Subcutaneous adipose tissue (tissue), 4 donors: ENCODE results near the gene SAMD13. TPM values are rescaled to one million over a fixed set of nuclear protein-coding genes. Genes with fewer than 3 reads are reported as not detected.

Source experiments
- total RNA-seq, 4 donors: library from RNA; depleted of rRNA; stranded (reverse); fragments of >200 nt; gene quantifications; one replicate each; pipeline ENCODE4 v1.1.0, GENCODE V29; 2016
- TF ChIP-seq, protein P1 (sequence below): fragments of 450-650 bp; IDR thresholded peaks from one replicate; pipeline ENCODE4 v1.5.1; 2016; ENCODE audit warnings: low read depth, mild to moderate bottlenecking, control low read depth, antibody characterized with exemption, moderate library complexity

Gene SAMD13
- total RNA-seq, 4 donors from 2014 or later: 0.98 to 4.6 (median 1.2) TPM

GRCh38 chr1:84269306-84269705 is 32.2 kb upstream of the SAMD13 start:
- TF ChIP-seq, protein P1, sequence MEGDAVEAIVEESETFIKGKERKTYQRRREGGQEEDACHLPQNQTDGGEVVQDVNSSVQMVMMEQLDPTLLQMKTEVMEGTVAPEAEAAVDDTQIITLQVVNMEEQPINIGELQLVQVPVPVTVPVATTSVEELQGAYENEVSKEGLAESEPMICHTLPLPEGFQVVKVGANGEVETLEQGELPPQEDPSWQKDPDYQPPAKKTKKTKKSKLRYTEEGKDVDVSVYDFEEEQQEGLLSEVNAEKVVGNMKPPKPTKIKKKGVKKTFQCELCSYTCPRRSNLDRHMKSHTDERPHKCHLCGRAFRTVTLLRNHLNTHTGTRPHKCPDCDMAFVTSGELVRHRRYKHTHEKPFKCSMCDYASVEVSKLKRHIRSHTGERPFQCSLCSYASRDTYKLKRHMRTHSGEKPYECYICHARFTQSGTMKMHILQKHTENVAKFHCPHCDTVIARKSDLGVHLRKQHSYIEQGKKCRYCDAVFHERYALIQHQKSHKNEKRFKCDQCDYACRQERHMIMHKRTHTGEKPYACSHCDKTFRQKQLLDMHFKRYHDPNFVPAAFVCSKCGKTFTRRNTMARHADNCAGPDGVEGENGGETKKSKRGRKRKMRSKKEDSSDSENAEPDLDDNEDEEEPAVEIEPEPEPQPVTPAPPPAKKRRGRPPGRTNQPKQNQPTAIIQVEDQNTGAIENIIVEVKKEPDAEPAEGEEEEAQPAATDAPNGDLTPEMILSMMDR: no peak

DNA sequence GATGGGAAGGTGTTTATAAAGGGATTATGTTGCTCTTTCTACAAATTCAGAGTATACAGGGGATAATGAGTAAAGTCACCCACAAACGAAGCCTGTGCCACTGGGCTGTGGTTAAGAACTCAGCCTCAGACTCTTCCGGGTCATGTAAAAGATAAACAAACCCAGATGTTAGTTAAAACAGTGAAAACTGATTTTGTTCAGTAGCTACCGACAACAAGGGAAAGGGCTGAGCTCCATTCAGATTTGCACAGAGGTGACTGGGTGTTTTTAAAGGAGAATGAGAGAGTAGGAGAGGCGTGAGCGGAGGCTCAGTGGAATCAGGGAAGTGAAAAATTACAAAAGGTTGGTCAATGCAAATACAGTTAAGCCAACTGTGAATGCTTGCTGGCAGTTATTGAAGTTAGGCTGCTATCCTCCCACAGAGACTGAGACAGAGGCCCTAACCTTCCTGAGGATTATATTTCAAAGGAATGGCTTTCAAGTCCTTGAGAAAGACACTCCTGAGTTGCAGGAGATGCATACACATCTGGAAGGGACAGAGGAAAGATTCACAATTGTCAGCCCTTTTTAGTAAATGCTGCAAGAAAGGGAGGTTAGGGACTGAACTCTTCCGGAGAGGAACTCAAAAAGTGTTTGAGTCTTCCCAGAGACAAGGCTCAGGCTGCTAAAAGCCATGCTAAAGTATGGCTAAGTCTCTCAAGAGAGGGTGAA is 29.9 kb upstream of the SAMD13 start:
- TF ChIP-seq, protein P1: no peak

- TF ChIP-seq, protein P1: no peak
Measured at GRCh38 chr1:84272401-84272800, 29.1 kb upstream of the SAMD13 start.

GRCh38 chr1:84277343-84278059 is 24.0 kb upstream of the SAMD13 start:
- TF ChIP-seq, protein P1: no peak

GRCh38 chr1:84278905-84279304 is 22.6 kb upstream of the SAMD13 start:
- TF ChIP-seq, protein P1: no peak

- TF ChIP-seq, protein P1: no peak
Measured at GRCh38 chr1:84280912-84281311, 20.6 kb upstream of the SAMD13 start.

GRCh38 chr1:84282780-84283333 is 18.7 kb upstream of the SAMD13 start:
- TF ChIP-seq, protein P1: no peak
